VCaP (cell line): ENCODE data around the gene MFAP5.
"Not testable (repeated sequence)": the region's sequence is repeated elsewhere in the genome, so short reads cannot be mapped to it uniquely, and the experiment has no call there.

ENCODE experiments used
- H3K27ac ChIP-seq: fragments of 450-650 bp; 2 replicates; pipeline ENCODE4 v1.5.1; 2017
- CTCF ChIP-seq: fragments of 450-650 bp; conservative IDR thresholded peaks from 2 replicates; pipeline ENCODE4 v1.5.1; 2017; ENCODE audit warnings: mild to moderate bottlenecking, moderate library complexity

The MFAP5 gene

GRCh38 chr12:8629486-8630033, 33.1 kb downstream of the MFAP5 start:
- no peak for TF ChIP-seq CTCF
- H3K27ac ChIP-seq: no peak overlapping the region

GRCh38 chr12:8628731-8629130, 33.9 kb downstream of the MFAP5 start:
- no peak for TF ChIP-seq CTCF
- H3K27ac ChIP-seq: no peak overlapping the region

GRCh38 chr12:8624750-8625149, 37.9 kb downstream of the MFAP5 start:
- not testable (repeated sequence) for H3K27ac ChIP-seq

GRCh38 chr12:8622646-8623045, 40.0 kb downstream of the MFAP5 start:
- H3K27ac ChIP-seq: no peak overlapping the region
- no peak for TF ChIP-seq CTCF

- no peak for TF ChIP-seq CTCF
- H3K27ac ChIP-seq: no peak overlapping the region
Measured at GRCh38 chr12:8615206-8615605, 47.4 kb downstream of the MFAP5 start.

- not testable (repeated sequence) for H3K27ac ChIP-seq
Measured at GRCh38 chr12:8613881-8614280, 48.7 kb downstream of the MFAP5 start.

GRCh38 chr12:8612629-8613028, 50.0 kb downstream of the MFAP5 start, which contains the start of gene AICDA:
TSS of gene AICDA (minus strand) at chr12:8612859. CDS start at chr12:8612767, 92 bp downstream.
- H3K27ac ChIP-seq: no peak within 1 kb of the TSS
- no peak for TF ChIP-seq CTCF

GRCh38 chr12:8609061-8609570, 53.5 kb downstream of the MFAP5 start:
- TF ChIP-seq CTCF: peak; percentile 95

GRCh38 chr12:8606890-8607289, 55.7 kb downstream of the MFAP5 start:
- H3K27ac ChIP-seq: no peak overlapping the region
- no peak for TF ChIP-seq CTCF

More at GRCh38 chr12:8609061-8609570, 53.5 kb downstream of the MFAP5 start:
- H3K27ac ChIP-seq: no peak overlapping the region
